IPS-20b (cell line): ENCODE data around the gene KLF13.

Source experiments
- H3K27ac ChIP-seq: one replicate; pipeline ENCODE4 v1.5.1; 2013; ENCODE audit warnings: low read length
- H3K27me3 ChIP-seq: 2 replicates; pipeline ENCODE4 v1.6.1; 2013; ENCODE audit warnings: mild to moderate bottlenecking, low read length, inconsistent platforms; ENCODE audit not compliant: insufficient read depth
- H3K36me3 ChIP-seq: 2 replicates; pipeline ENCODE4 v1.6.1; 2013; ENCODE audit warnings: low read depth, mild to moderate bottlenecking, inconsistent platforms, low read length, moderate library complexity; ENCODE audit not compliant: insufficient read depth
- H3K4me1 ChIP-seq: 2 replicates; pipeline ENCODE4 v1.6.1; 2013; ENCODE audit warnings: mild to moderate bottlenecking, control low read depth, inconsistent platforms, low read length, moderate library complexity; ENCODE audit not compliant: insufficient read depth
- H3K4me3 ChIP-seq: 2 replicates; pipeline ENCODE4 v1.5.1; 2013; ENCODE audit warnings: mild to moderate bottlenecking, low read length, inconsistent platforms
- H3K9ac ChIP-seq: 2 replicates; pipeline ENCODE4 v1.6.1; 2013; ENCODE audit warnings: low read depth, mild to moderate bottlenecking, inconsistent platforms, low read length, moderate library complexity
- H3K9me3 ChIP-seq: 2 replicates; pipeline ENCODE4 v1.6.1; 2013; ENCODE audit warnings: mild to moderate bottlenecking, low read depth, low read length, inconsistent platforms; ENCODE audit not compliant: insufficient read depth

KLF13 gene

GRCh38 chr15:31326156-31326874, at the start of gene KLF13:
KLF13 (plus strand) TSS chr15:31326835; CDS start chr15:31327213, 378 bp downstream.
- H3K4me1 ChIP-seq = peaks cover 3% of the 10 kb centered on the region; the same call in 1 of the 2 replicates
- peak within 1 kb of the TSS; percentile 90 for H3K4me3 ChIP-seq
- H3K27ac ChIP-seq = no peak within 1 kb of the TSS
- no peak within 1 kb of the TSS; the same call in 1 of the 2 replicates for H3K9ac ChIP-seq
- H3K27me3 ChIP-seq = peaks cover 23% of the 10 kb centered on the region
- H3K36me3 ChIP-seq = no peaks in the 10 kb centered on the region
- H3K9me3 ChIP-seq = no peaks in the 10 kb centered on the region; the same call in 1 of the 2 replicates

- no peaks in the 10 kb centered on the region for H3K36me3 ChIP-seq
- no peaks in the 10 kb centered on the region for H3K4me1 ChIP-seq
- no peaks in the 10 kb centered on the region for H3K27me3 ChIP-seq
- H3K9me3 ChIP-seq = no peaks in the 10 kb centered on the region
- H3K4me3 ChIP-seq = no peak overlapping the region
- no peak overlapping the region for H3K27ac ChIP-seq
- H3K9ac ChIP-seq = no peak overlapping the region
Observed at GRCh38 chr15:31277335-31278060, 49.1 kb upstream of the KLF13 start.

DNA sequence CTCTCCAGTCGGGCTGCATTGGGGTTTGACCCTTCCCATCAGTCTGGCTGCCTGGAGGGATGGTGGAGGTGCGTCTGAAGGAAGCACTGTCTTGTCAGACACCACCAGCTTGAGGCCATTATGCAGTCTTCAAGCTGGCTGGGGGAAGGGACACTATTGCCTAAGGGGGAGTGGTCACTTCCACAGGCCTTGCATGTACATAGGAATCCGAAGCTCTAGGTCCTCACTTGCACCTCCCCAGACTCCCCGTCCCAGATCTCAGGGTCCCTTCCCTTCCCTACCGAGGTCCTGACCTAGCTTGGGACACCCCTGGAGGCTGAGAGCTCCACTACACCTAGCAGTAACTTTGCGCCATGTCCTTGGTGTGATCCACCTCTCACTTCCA, 48.6 kb upstream of the KLF13 start:
- H3K9me3 ChIP-seq = no peaks in the 10 kb centered on the region
- H3K27me3 ChIP-seq = no peaks in the 10 kb centered on the region
- no peaks in the 10 kb centered on the region for H3K36me3 ChIP-seq
- H3K4me3 ChIP-seq = no peak overlapping the region
- no peaks in the 10 kb centered on the region for H3K4me1 ChIP-seq
- no peak overlapping the region for H3K9ac ChIP-seq
- H3K27ac ChIP-seq = no peak overlapping the region

- no peak overlapping the region for H3K4me3 ChIP-seq
- H3K36me3 ChIP-seq = no peaks in the 10 kb centered on the region
- H3K4me1 ChIP-seq = no peaks in the 10 kb centered on the region
- H3K9ac ChIP-seq = no peak overlapping the region
- no peaks in the 10 kb centered on the region for H3K9me3 ChIP-seq
- no peaks in the 10 kb centered on the region for H3K27me3 ChIP-seq
- no peak overlapping the region for H3K27ac ChIP-seq
Observed at GRCh38 chr15:31278544-31279220, 48.0 kb upstream of the KLF13 start.

DNA sequence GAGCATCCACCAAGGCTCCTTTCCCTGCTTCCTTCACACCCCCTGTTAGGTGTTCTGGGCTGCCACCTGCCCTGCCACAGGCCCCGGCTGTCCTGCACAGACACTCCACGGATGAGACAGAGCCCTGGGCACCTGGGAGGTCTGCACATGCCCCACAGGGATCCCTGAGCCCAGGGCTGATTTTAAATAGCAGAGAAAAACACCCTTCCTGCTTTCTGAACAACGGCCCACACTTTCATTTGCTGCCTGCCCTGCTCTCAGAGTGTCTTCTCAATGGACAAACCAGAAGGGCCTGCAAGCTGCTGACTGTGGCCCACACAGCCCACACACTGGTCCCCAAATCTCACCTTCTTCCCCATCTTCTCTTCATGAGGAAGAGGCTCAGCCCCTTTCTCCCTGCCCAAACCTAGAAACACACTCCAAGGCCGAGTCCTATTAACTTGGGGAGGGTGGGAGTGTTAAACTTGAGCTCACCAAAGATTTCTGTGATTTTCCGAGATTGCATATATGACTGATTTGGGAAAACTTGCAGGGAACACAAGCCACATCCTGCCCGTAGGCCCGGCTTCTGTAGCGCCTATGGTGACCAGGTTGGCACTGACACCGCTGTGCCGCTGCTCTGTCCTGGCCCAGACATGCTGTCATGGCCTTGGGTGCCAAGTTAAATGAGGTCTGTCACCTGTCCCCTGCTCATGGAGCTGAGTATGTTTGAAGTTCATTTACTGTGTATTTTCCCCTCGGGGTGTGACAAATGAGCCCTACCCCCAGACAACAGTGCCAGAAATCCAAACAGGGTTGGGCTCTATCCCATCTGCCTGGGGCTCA, 47.2 kb upstream of the KLF13 start:
- H3K4me3 ChIP-seq = no peak overlapping the region
- no peaks in the 10 kb centered on the region for H3K36me3 ChIP-seq
- H3K9me3 ChIP-seq = no peaks in the 10 kb centered on the region
- no peaks in the 10 kb centered on the region for H3K4me1 ChIP-seq
- H3K9ac ChIP-seq = no peak overlapping the region
- no peak overlapping the region for H3K27ac ChIP-seq
- no peaks in the 10 kb centered on the region for H3K27me3 ChIP-seq

- no peaks in the 10 kb centered on the region for H3K36me3 ChIP-seq
- no peak overlapping the region for H3K27ac ChIP-seq
- H3K4me3 ChIP-seq = no peak overlapping the region
- H3K9me3 ChIP-seq = no peaks in the 10 kb centered on the region
- no peaks in the 10 kb centered on the region for H3K27me3 ChIP-seq
- H3K4me1 ChIP-seq = no peaks in the 10 kb centered on the region
- no peak overlapping the region for H3K9ac ChIP-seq
Observed at GRCh38 chr15:31280046-31280830, 46.4 kb upstream of the KLF13 start.

DNA sequence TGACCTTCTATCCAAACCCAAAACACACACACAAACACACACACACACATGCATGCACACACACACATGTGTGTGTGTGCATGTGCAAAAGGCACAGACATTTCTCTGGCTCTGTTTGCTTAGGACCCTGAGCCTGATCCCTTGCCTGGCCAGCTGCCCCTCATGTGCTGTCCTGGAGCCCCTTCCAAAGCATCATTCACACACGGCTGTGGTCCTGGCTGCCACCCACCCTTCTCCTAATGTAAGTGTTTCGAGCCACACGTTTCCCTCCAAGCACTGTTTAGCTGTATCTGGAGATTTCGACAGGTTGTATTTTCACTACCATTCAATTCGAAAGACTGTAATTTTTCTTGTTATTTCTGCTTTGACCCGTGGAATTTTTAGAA, 45.8 kb upstream of the KLF13 start:
- Histone ChIP-seq H3K9me3 (no peaks in the 10 kb centered on the region), H3K9ac (no peak overlapping the region), H3K27me3 (no peaks in the 10 kb centered on the region), H3K4me1 (no peaks in the 10 kb centered on the region), H3K4me3 (no peak overlapping the region), H3K27ac (no peak overlapping the region), H3K36me3 (no peaks in the 10 kb centered on the region)

DNA sequence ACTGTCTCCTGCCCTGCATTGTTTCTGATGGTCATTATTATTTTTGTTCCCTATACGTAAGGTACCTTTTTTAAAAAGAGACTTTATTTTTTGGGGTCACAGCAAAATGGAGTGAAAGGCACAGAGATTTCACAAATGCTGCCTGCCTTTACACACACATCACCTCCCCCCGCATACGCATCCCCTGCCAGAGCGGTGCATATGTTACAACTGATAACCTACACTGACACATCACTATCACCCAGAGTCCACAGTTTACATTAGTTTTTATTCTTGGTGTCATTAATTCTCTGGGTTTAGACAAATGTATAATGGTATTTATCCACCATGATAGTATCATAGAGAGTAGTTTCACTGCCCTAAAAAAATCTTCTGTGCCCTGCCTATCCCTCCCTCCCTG, 43.6 kb upstream of the KLF13 start:
- Histone ChIP-seq H3K27ac (no peak overlapping the region), H3K36me3 (no peaks in the 10 kb centered on the region), H3K27me3 (no peaks in the 10 kb centered on the region), H3K9me3 (no peaks in the 10 kb centered on the region), H3K4me3 (no peak overlapping the region), H3K4me1 (no peaks in the 10 kb centered on the region), H3K9ac (no peak overlapping the region)

DNA sequence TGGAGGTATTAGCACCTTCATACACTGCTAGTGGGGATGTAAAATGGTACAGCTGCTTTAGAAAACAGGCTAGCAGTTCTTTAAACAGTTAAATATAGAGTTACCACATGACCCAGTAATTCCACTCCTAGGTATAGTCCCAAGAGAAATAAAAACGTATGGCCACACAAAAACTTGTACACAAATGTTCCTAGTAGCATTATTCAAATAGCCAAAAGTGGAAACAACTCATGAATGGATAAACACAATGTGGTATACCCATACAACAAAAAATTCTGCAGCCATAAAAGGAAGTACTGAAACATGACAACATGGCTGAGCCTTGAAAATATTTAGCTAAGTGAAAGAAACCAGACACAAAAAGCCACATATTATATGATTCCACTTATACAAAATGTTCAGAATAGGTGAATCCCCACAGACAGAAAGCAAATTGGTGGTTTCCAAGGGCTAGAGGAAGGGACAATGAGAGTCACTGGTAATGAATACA, 40.8 kb upstream of the KLF13 start:
- H3K27me3 ChIP-seq = no peaks in the 10 kb centered on the region

DNA sequence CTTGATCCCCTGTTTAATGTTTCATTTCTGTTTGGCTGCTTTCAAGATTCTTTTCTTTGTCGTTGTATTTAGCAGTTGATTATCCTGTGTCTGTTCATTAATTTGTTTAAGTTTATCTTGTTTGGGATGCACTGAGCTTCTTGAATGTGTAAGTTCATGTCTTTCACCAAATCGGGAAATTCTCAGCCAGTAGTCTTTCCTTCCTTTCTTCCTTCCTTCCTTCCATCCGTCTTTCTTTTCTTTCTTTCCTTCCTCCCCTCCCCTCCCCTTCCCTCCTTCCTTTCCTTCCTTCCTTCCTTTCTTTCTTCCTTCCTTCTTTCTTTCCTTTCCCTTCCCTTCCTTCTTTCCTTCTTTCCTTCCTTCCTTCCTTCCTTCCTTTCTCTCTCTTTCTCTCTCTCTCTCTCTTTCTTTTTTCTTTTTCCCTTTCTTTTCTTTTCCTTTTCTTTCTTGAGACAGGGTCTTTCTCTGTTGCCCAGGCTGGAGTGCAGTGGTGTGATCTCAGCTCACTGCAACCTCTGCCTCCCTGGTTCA, 35.5 kb upstream of the KLF13 start:
- no peak overlapping the region for H3K27ac ChIP-seq
- H3K27me3 ChIP-seq = no peaks in the 10 kb centered on the region
- no peaks in the 10 kb centered on the region for H3K9me3 ChIP-seq
- H3K4me3 ChIP-seq = no peak overlapping the region
- peaks cover under 1% of the 10 kb centered on the region; the same call in 1 of the 2 replicates for H3K4me1 ChIP-seq
- H3K36me3 ChIP-seq = no peaks in the 10 kb centered on the region
- H3K9ac ChIP-seq = no peak overlapping the region

More for the DNA sequence above, 40.8 kb upstream of the KLF13 start:
- no peak overlapping the region for H3K27ac ChIP-seq
- H3K9ac ChIP-seq = no peak overlapping the region
- no peaks in the 10 kb centered on the region for H3K4me1 ChIP-seq
- H3K4me3 ChIP-seq = no peak overlapping the region
- no peaks in the 10 kb centered on the region for H3K9me3 ChIP-seq
- H3K36me3 ChIP-seq = no peaks in the 10 kb centered on the region
